COR-L47 (cell line): ENCODE measurements around the gene ERF.

ENCODE experiments used
- DNase-seq: peaks from one replicate; lab custom pipeline; 2025; lab: John Stamatoyannopoulos, UW

The ERF gene

DNA sequence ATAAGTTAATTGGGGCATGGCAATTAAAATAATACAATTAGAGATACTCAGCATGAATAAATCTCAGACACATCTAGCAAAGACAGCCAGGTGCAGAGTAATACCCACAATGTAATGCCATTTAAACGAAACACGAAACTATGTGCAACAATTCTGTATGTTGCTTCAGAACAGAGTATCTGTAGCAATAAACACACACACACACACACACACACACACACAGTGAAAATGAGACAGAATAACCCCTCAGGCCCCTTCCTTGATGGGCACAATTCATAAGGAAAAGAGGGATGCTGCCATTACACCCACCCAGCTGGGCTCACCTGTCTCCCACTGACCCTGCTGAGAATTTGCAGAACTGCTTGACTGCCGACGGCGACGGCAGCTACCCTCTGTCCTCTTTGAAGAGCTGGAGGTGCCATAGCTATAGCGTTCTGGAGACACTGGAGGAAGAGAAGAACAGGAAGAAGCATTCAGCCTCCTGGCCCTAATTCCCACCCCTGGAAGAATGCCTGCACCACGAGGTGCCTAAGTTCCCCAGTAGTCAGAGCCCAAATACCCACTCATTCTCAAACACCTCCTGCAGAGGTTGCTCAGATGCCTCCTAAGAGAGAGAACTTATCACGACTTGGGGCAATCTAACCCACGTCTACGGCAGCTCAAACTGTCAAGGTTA is 40.0 kb downstream of the ERF start:
- no peak for DNase-seq

- no peak for DNase-seq
These were observed 42.0 kb downstream of the ERF start for GRCh38 chr19:42212886-42213285.

DNA sequence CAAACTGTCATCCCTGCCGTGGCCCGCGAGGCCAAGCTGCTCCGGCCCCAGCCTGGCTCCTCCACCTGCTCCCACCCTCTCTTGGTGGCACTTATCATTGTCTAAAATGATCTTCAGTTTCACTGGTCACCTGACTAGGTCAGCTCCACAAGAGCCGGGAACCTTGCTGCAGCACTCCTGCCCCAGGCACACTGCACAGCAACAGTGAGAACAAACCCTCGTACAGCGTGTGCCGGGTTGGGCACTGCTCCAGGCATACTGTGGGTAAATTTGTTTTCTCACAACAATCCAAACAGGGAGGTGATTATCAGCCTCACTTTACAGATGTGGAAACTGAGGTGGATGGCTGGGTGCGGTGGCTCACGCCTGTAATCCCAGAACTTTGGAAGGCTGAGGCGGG is 46.3 kb downstream of the ERF start:
- no peak for DNase-seq

GRCh38 chr19:42207767-42208271 is 47.1 kb downstream of the ERF start:
- no peak for DNase-seq

- DNase-seq = no peak
These were observed 47.8 kb downstream of the ERF start for GRCh38 chr19:42206871-42207755.

DNA sequence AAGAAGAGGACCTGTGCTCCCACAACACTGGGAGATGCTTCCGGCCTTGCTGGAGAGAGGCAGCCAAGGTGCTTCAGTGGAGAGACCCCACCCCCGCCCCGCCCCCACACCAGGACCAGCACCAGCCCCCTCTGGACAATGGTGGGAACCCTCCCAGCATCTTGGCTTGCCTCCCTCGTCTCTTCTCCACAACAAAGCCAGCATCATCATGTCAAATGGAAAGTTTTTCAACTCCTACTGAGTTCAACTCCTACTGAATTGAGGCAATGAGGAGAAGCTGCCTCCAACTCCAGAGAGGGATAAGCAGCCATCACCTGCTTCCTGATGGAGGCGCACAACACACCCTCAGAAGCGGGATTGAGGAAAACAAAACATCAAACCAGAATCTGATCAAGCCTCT is 50.3 kb downstream of the ERF start:
- DNase-seq = no peak

- DNase-seq = no peak
These were observed 51.2 kb downstream of the ERF start for GRCh38 chr19:42203700-42204099.

DNA sequence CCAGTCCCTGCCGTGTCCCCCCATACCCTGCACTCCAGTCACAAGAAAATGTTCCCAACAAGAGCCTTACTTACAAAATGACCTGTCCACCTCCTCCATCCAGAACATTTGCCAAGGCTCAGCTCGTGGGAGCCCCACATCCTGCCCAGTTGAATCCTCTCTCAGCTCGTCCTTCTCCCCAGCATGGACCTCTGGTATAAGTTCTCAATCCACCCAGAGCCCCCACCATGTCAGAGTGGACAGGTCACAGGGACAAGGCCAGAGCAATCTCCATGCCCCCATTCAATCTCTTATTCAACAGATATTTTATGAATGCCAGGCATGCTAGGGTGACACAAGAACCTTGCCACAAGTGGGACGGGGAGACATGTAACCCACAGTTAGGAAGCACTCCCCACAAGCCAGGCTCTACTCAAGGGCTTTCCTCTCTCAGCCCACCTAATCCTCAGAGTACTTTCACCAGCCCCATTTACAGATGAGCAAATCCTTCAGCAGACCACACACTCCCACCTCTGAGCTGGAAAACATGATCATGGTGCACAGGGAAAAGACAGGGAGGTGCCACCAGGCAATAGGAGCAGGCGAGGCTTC is 52.5 kb downstream of the ERF start:
- no peak for DNase-seq

DNA sequence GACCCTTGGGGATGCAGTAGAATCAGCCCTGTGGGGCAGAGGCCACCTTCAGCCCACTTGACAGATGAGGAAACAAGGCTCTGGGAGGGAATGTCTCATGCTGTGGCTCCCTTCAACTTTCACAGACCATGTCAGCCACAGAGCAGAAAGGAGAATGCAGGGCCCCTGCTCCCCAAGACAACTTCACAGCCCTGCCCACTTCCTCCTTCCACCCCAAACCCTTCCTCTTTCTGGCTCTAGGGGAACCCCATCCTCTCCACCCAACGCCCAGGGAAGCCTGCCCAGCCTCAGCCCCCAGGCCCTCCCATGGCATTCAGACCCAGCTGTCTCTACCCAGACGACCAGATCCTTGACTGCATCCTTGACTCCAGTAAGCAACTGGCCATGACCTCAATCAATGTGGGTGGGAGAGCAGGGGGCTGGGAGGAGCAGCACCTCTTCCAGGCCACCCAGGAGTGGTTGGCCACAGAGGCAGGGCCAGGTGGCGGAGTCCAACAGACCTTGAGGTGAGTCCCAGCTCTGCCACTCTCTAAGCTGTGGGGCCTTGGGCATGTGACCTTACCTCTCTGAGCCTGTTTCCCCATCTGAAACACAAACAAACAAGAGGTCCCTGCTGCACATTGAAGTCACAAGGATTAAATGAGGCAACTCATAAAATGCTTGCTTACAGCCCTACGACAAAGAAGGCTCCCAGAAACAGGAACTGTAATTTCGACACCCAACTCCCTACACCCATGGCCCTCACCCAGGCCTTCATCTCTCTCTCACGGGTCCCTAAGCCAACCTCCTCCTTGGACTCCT is 53.2 kb downstream of the ERF start:
- DNase-seq = no peak

- DNase-seq = no peak
These were observed 54.7 kb downstream of the ERF start for GRCh38 chr19:42200116-42200715.

DNA sequence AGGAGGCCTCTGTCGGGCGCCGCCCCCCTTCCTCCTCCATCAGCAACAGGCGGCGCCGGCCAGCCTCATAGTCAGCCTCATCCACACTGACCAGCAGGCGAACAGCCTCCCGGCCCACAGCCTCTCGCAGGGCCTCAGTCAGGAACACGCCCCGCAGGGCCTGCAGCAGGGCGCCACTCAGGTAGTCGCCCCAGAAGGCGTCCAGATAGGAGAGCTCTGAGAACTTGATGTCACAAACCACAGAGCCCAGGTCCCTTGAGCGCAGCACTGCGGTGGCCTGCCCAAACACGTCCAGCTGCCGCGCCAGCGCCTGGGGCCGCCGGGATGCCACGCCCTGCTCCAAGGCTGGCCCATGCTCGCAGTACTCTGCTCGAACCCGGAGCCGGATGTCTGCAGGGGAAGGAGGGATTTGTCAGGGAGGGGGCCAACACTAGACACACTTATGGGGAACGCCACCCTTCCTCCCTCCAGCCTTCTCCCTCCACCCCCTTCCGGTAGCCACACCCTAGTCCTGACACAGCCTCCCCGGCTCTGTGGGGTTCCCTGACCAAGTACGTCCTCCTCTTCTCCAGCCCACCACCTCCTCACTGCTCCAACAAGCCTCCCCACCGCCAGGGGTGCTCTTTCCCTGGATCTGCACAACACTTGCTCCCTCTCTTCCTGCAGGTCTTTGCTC is 55.4 kb downstream of the ERF start:
- no peak for DNase-seq

- no peak for DNase-seq
These were observed 56.1 kb downstream of the ERF start for GRCh38 chr19:42198676-42199439.
